Small intestine (tissue), 16 donors: ENCODE data around the gene ODAD4. TPM values are rescaled to one million over a fixed set of nuclear protein-coding genes. Genes with fewer than 3 reads are reported as not detected.

ENCODE experiments used
- DNase-seq, 2 donors: peaks; one replicate each; pipeline versions ENCODE4 v3.0.0 to v3.0.0-alpha.2; 2013
- FAIRE-seq: peaks from 2 replicates; lab custom pipeline; 2012; peaks lifted over from hg19 to GRCh38; lab: Jason Lieb, UNC
- H3K27ac ChIP-seq, 3 donors: one replicate each; pipeline ENCODE4 v1.5.1; 2013; ENCODE audit warnings: low read length in 2 of 3, mild to moderate bottlenecking in 2 of 3, control low read depth in 1 of 3, inconsistent platforms in 1 of 3, low read depth in 1 of 3, moderate library complexity in 1 of 3
- H3K27me3 ChIP-seq, 3 donors: one replicate each; pipeline ENCODE4 v1.6.1; 2013; ENCODE audit warnings: low read length in 3 of 3, inconsistent platforms in 1 of 3; ENCODE audit not compliant: control insufficient read depth in 3 of 3, insufficient read depth in 3 of 3
- H3K36me3 ChIP-seq, 3 donors: one replicate each; pipeline ENCODE4 v1.6.1; 2013; ENCODE audit warnings: low read length in 3 of 3, inconsistent platforms in 1 of 3, low read depth in 1 of 3, mild to moderate bottlenecking in 1 of 3, moderate library complexity in 1 of 3; ENCODE audit not compliant: control insufficient read depth in 3 of 3, insufficient read depth in 2 of 3
- H3K4me1 ChIP-seq, 3 donors: one replicate each; pipeline ENCODE4 v1.6.1; 2013; ENCODE audit warnings: low read length in 2 of 3, inconsistent platforms in 1 of 3, low read depth in 1 of 3, mild to moderate bottlenecking in 1 of 3, moderate library complexity in 1 of 3; ENCODE audit not compliant: control insufficient read depth in 3 of 3, insufficient read depth in 2 of 3
- H3K4me3 ChIP-seq, 3 donors: one replicate each; pipeline ENCODE4 v1.5.1; 2013; ENCODE audit warnings: low read length in 3 of 3, control low read depth in 1 of 3, inconsistent platforms in 1 of 3, low read depth in 1 of 3, mild to moderate bottlenecking in 1 of 3, moderate library complexity in 1 of 3
- H3K9me3 ChIP-seq, 2 donors: one replicate each; pipeline ENCODE4 v1.6.1; 2013; ENCODE audit warnings: low read depth in 1 of 2, low read length in 1 of 2; ENCODE audit not compliant: control insufficient read depth in 2 of 2, insufficient read depth in 1 of 2
- WGBS, 3 donors: extraction: QIAGEN DNeasy Blood & Tissue Kit; methylation state at CpG; one replicate each; pipeline ENCODE4 v1.1.7; 2013; 5-methylcytosine and 5-hydroxymethylcytosine counted together
- long read RNA-seq, 10 donors: transcript quantifications; one replicate each; lab custom pipeline, GENCODE V29; 2026
- polyA plus RNA-seq, 4 donors: library from polyadenylated mRNA; stranded (reverse) in 3 of 4; unstranded in 1 of 4; fragments of 200-250 nt in 3 of 4; fragments of 120-200 nt in 1 of 4; gene quantifications; one replicate each; pipeline versions ENCODE4 v1.2.1 to v1.2.3, GENCODE V29; 2013
- donor health status: healthy with polysubstance abuse.
- donor health status: control.
- donor health status: control.
- donor health status: Bipolar disorder and iron deficiency.
- donor health status: healthy.

ODAD4 gene
- under 1 TPM in 2 of 4 donors, not detected in 2; 0.28 to 0.50 TPM for polyA plus RNA-seq
- long read RNA-seq, donor 1 = 0 reads
- long read RNA-seq, donor 2 = 0 reads
- long read RNA-seq, donor 3 = 0 reads
- long read RNA-seq, donor 4 = 0 reads
- long read RNA-seq, donor 5 = 0 reads
- long read RNA-seq, donor 6 = 0 reads
- long read RNA-seq, donor 7, partial matches to known transcripts = 258 of 284 reads
- long read RNA-seq, donor 7, other reads (novel, unspliced or antisense) = 26 of 284 reads
- long read RNA-seq, donor 8 = 0 reads
- long read RNA-seq, donor 9 = 0 reads
- long read RNA-seq, donor 10 = 0 reads

GRCh38 chr17:41930009-41930832, at the start of gene ODAD4:
Gene ODAD4 (plus strand): TSS chr17:41930617. CDS start chr17:41930724, 107 bp downstream.
- Histone ChIP-seq H3K4me1 (peaks cover 0 to 9% (median 2%) of the 10 kb centered on the region in 3 donors), H3K27me3 (no peaks in the 10 kb centered on the region), H3K36me3 (no peaks in the 10 kb centered on the region), H3K9me3 (no peaks in the 10 kb centered on the region), H3K4me3 (peak within 1 kb of the TSS; percentile 9 to 76 (median 37)), H3K27ac (peak within 1 kb of the TSS; percentile 66 to 95 (median 91))
- WGBS, 3 donors = 0 to 2% (median 1%) methylated on average over 43 of the region's 43 CpGs
- FAIRE-seq = no peak
- peak; percentile 97 for DNase-seq

- Histone ChIP-seq H3K36me3 (peaks cover 27 to 91% (median 38%) of the 10 kb centered on the region in 3 donors), H3K27ac (no peak overlapping the region), H3K4me3 (no peak overlapping the region), H3K27me3 (no peaks in the 10 kb centered on the region), H3K4me1 (no peaks in the 10 kb centered on the region), H3K9me3 (no peaks in the 10 kb centered on the region)
- DNase-seq = no peak
- no peak for FAIRE-seq
- WGBS, 3 donors = 81 to 88% (median 85%) methylated on average over 6 of the region's 6 CpGs
These were observed 47.7 kb upstream of the ODAD4 start for GRCh38 chr17:41882756-41883155.

GRCh38 chr17:41885733-41886132, 44.7 kb upstream of the ODAD4 start:
- peaks cover 23 to 85% (median 38%) of the 10 kb centered on the region in 3 donors for H3K36me3 ChIP-seq
- no peaks in the 10 kb centered on the region for H3K9me3 ChIP-seq
- FAIRE-seq (no peak), DNase-seq (no peak)
- no peak overlapping the region for H3K27ac ChIP-seq
- no peak overlapping the region for H3K4me3 ChIP-seq
- 82 to 92% (median 91%) methylated on average over 6 of the region's 6 CpGs for WGBS, 3 donors
- H3K27me3 ChIP-seq = no peaks in the 10 kb centered on the region
- H3K4me1 ChIP-seq = no peaks in the 10 kb centered on the region

DNA sequence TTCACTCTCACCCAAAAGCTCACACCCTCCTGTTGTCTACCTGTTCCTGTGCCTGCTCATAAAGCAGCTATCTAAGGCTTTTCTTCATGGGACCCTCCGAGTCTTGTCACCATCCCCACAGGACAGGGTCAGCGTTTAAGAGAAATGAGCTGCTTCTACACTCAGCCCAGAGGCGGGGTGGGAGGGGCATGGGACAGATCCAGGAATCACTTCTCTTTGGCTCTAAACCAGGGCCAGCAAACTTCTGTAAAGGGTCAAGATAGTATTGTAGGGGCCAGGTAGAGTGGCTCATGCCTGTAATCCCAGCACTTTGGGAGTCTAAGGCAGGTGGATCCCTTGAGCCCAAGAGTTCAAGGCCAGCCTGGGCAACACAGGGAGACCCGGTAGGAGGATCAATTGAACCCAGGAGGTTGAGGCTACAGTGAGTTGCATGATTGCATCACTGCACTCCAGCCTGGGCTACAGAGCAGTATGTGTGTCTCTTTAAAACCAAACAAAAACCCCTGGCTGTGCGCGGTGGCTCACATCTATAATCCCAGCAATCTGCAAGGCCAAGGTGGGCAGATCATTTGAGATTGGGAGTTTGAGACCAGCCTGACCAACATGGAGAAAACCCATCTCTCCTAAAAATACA, 42.0 kb upstream of the ODAD4 start:
- no peaks in the 10 kb centered on the region for H3K9me3 ChIP-seq
- FAIRE-seq (no peak), DNase-seq (no peak)
- H3K27me3 ChIP-seq = no peaks in the 10 kb centered on the region
- H3K27ac ChIP-seq = no peak overlapping the region
- peaks cover 32 to 90% (median 37%) of the 10 kb centered on the region in 3 donors for H3K36me3 ChIP-seq
- peaks cover 0 to 15% (median 0%) of the 10 kb centered on the region in 3 donors for H3K4me1 ChIP-seq
- WGBS, 3 donors = 86 to 88% (median 88%) methylated on average over 6 of the region's 6 CpGs
- H3K4me3 ChIP-seq = no peak overlapping the region

GRCh38 chr17:41891135-41892020, 39.0 kb upstream of the ODAD4 start:
- Histone ChIP-seq H3K36me3 (peaks cover 23 to 91% (median 27%) of the 10 kb centered on the region in 3 donors), H3K4me3 (no peak overlapping the region), H3K27ac (peak overlapping the region in 2 of 3 donors; percentile 71 to 81), H3K27me3 (no peaks in the 10 kb centered on the region), H3K9me3 (no peaks in the 10 kb centered on the region), H3K4me1 (peaks cover 0 to 19% (median 0%) of the 10 kb centered on the region in 3 donors)
- 94 to 96% (median 95%) methylated on average over 7 of the region's 7 CpGs for WGBS, 3 donors
- no peak for DNase-seq
- no peak for FAIRE-seq

- FAIRE-seq (no peak), DNase-seq (peak; percentile 44 to 70)
- Histone ChIP-seq H3K36me3 (peaks cover 21 to 91% (median 31%) of the 10 kb centered on the region in 3 donors), H3K27me3 (no peaks in the 10 kb centered on the region), H3K4me3 (no peak overlapping the region), H3K27ac (peak overlapping the region in 2 of 3 donors; percentile 71 to 81), H3K9me3 (no peaks in the 10 kb centered on the region), H3K4me1 (peaks cover 0 to 19% (median 0%) of the 10 kb centered on the region in 3 donors)
- 76 to 96% (median 84%) methylated on average over 4 of the region's 4 CpGs for WGBS, 3 donors
These were observed 38.4 kb upstream of the ODAD4 start for GRCh38 chr17:41892021-41892376.

DNA sequence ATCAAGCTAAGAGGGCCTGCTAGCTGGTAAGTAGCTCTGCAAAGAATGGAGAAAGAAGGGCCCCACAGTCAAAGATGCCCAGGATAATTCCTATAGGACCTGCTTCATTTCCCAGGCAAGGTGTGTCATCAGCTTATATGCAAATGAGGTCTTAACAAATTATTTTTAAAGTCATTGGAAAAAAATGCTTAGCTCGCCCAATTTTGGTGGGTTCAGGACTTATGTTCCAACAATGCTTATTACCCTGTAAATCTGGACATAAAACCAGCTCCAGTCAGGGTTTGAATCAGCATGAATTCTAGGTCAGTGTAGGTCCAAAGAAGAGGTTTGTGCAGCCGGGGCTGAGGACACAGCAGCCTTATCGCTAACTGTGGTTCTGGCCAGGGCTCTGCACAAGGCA, 37.0 kb upstream of the ODAD4 start:
- Histone ChIP-seq H3K36me3 (peaks cover 24 to 91% (median 33%) of the 10 kb centered on the region in 3 donors), H3K9me3 (no peaks in the 10 kb centered on the region), H3K4me1 (peaks cover 0 to 19% (median 0%) of the 10 kb centered on the region in 3 donors), H3K27me3 (no peaks in the 10 kb centered on the region), H3K27ac (no peak overlapping the region), H3K4me3 (no peak overlapping the region)
- WGBS, 3 donors = 74 to 94% (median 92%) methylated on average over 3 of the region's 3 CpGs
- FAIRE-seq = no peak
- DNase-seq = no peak
